HG02623 (cell line): ENCODE results near the gene CASP3.
"Not testable (repeated sequence)": the region's sequence is repeated elsewhere in the genome, so short reads cannot be mapped to it uniquely, and the experiment has no call there.

Experiments
- ATAC-seq: cut with Tn5 transposase; IDR thresholded peaks from one replicate; pipeline ENCODE4 v1.9.1; 2021; ENCODE audit warnings: moderate library complexity; ENCODE audit not compliant: unreplicated experiment

CASP3 gene

GRCh38 chr4:184598753-184599491 is 50.3 kb downstream of the CASP3 start:
- ATAC-seq: no peak

DNA sequence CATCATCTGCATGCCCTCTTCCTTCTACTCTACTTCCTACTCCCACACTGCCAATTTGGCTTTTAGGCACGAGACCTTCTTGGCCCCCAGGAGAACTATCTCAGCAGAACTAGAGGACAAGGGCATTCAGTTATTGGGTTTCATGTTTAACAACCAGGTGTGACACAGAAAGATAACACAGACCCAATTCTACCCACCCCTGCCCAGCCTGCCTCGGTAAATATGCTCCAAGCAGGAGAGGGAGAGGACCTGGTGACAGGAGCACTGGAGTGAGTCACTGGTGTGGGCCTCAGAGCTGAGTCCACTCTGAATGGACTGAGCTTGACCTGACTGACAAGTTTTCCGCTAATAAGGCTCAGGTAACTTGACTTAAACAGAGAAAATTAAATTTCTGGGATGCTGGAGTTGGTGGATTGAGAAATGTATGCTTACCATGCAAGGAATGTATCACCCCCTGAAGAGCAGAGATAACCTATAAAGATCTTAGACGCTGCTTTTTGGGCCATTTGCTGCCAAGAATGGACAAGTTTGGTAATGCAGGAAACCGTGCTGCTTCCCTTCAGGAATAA is 52.5 kb downstream of the CASP3 start:
- ATAC-seq: no peak

- ATAC-seq: no peak
Measured at GRCh38 chr4:184596044-184596616, 53.1 kb downstream of the CASP3 start.

DNA sequence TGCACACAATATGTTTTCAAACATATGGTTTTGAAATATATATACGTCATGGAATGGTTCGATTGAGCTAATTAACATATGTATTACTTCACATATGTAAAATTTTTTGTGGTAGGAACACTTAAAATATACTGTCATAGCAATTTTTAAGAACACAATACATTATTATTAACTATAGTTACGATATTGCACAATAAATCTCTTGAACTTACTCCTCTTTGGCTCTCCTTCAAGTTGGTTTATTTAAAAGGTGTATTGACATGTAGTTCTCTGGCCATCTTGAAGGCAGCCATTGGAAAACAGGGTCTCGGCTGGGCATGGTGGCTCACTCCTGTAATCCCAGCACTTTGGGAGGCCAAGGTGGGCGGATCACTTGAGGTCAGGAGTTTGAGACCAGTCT is 53.8 kb downstream of the CASP3 start:
- no peak for ATAC-seq

- ATAC-seq: no peak
Measured at GRCh38 chr4:184593461-184593860, 55.8 kb downstream of the CASP3 start.

- ATAC-seq: not testable (repeated sequence)
Measured at GRCh38 chr4:184591747-184592270, 57.4 kb downstream of the CASP3 start.

GRCh38 chr4:184591070-184591677 is 58.1 kb downstream of the CASP3 start:
- no peak for ATAC-seq

- no peak for ATAC-seq
Measured at GRCh38 chr4:184590196-184590595, 59.1 kb downstream of the CASP3 start.

DNA sequence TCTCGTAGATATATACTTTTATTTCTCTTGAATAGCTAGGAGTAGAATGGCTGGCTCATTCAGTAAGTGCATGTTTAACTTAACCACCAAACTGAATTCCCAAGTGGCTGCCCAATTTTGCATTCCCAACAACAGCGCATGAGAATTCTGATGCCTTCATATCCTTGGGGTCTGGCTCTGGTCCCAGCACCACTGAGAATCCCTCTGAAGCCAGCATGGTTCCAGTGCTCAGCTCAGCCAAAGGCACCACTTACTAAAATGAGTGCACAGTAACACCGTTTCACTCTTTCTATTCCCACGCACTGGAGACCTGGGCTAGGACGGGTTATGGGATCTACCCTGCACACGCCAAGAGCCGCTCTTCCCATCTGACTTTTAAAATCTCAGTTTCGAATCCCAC is 60.4 kb downstream of the CASP3 start:
- no peak for ATAC-seq

DNA sequence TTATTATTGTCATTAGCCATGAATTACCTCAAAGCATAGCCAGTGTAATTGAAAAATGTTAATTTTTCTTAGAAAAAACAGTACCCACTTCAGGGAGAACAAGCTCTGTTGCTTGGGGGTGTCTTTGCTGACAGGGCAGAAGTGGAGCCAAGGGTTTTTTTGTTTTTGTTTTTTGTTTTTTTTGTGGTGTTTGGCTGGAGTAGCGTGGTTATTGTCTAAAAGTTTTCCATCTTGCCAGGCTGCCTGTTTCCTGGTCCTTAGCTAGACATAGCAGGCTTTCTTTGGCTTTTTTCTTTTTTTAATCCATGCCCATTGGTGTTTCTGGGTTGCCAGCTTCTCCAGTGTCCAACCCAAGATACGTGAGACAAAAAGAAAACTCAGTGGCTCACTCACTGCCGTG is 61.5 kb downstream of the CASP3 start:
- ATAC-seq: no peak

- no peak for ATAC-seq
Measured at GRCh38 chr4:184587221-184587620, 62.0 kb downstream of the CASP3 start.

DNA sequence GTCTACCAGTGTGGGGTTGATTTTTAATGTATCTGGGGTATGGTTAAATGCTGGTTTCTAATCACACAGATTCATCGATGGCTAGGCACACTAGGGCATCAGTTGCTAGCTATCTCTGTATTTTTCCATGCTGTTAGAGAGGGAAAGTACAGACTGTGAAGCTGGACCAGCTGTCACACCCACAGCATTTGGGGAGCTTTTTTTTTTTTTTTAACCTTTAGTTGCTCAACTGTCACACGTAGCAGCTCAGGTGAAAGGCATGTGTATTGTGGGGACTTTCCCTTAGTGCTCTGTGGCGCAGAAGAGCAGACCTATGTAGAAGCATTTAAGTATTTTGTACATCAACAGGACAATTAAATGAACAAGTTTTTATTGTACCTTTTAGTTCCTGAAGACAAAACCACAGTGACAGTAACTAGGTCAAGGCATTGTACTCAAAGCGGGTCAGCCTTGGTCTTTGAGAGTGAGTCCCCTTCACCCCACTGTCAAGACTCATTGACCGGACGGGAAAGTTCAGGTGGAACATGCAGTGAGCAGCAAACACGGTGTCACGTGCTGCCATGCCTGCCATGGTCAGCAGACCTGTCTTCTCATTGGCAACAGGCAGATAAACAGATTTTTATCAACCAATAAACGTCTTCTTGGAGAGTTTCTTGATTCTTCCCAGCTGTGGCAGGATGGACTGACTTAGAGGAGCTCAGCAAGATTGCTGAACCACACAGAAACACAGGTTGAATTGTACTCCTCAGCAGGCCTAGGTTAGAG is 65.3 kb downstream of the CASP3 start:
- ATAC-seq: no peak
